Measurements from ENCODE around the gene CREG2. TPM values are rescaled to one million over a fixed set of nuclear protein-coding genes. Genes with fewer than 3 reads are reported as not detected.

CREG2 gene
- total and polyA plus RNA-seq, 2 experiments from 2014 or later: 0.15 to 0.22 TPM

GRCh38 chr2:101331202-101331601 lies 56.1 kb downstream of the CREG2 start:
- H2AFZ ChIP-seq: no peak overlapping the region
- TF ChIP-seq EZH2 (IDR thresholded peaks at IDR 0.05; ENCODE audit: insufficient read depth, poor library complexity, severe bottlenecking) (no peak), EZH2phosphoT487 (IDR thresholded peaks at IDR 0.05; ENCODE audit: insufficient read depth, low read depth) (no peak)
- WGBS, 2 experiments (ENCODE audit: low coverage in 1 of 2, low lambda C conversion rate in 2 of 2, missing lambda C conversion rate in 2 of 2): 61 to 67% methylated on average over 2 of the region's 2 CpGs
- no peaks in the 10 kb centered on the region for H3K79me2 ChIP-seq (ENCODE audit: insufficient read depth)
- no peaks in the 10 kb centered on the region for H3K36me3 ChIP-seq (ENCODE audit: low read depth)
- H4K20me1 ChIP-seq (ENCODE audit: insufficient read depth): no peaks in the 10 kb centered on the region
- no peak overlapping the region for H3K4me2 ChIP-seq (ENCODE audit: unreplicated experiment)
- no peak overlapping the region for H3K27ac ChIP-seq
- no peaks in the 10 kb centered on the region for H3K27me3 ChIP-seq (replicated peaks; ENCODE audit: insufficient read depth)
- H3K4me3 ChIP-seq: no peak overlapping the region
- peaks cover 6% of the 10 kb centered on the region; the same call in 1 of the 2 replicates for H3K4me1 ChIP-seq (ENCODE audit: insufficient read depth)
- peaks cover 7% of the 10 kb centered on the region for H3F3A ChIP-seq (ENCODE audit: insufficient read depth)
- no peaks in the 10 kb centered on the region for H3K9me3 ChIP-seq (ENCODE audit: low read depth)
- no peaks in the 10 kb centered on the region for H3K9me2 ChIP-seq (ENCODE audit: insufficient read depth)
- in situ Hi-C loops (cut with MboI): no loop called here
- H3K9ac ChIP-seq: no peak overlapping the region
- no peak for DNase-seq

- Histone ChIP-seq H3K27me3 (replicated peaks; ENCODE audit: insufficient read depth) (no peaks in the 10 kb centered on the region), H3K4me2 (ENCODE audit: unreplicated experiment) (no peak overlapping the region), H3K36me3 (ENCODE audit: low read depth) (no peaks in the 10 kb centered on the region), H4K20me1 (ENCODE audit: insufficient read depth) (no peaks in the 10 kb centered on the region), H2AFZ (no peak overlapping the region), H3K9ac (no peak overlapping the region), H3K4me3 (no peak overlapping the region), H3K27ac (no peak overlapping the region), H3K4me1 (ENCODE audit: insufficient read depth) (peaks cover 6% of the 10 kb centered on the region; the same call in 1 of the 2 replicates), H3F3A (ENCODE audit: insufficient read depth) (peaks cover 7% of the 10 kb centered on the region), H3K9me3 (ENCODE audit: low read depth) (no peaks in the 10 kb centered on the region), H3K79me2 (ENCODE audit: insufficient read depth) (no peaks in the 10 kb centered on the region), H3K9me2 (ENCODE audit: insufficient read depth) (no peaks in the 10 kb centered on the region)
- WGBS, 2 experiments (ENCODE audit: low coverage in 1 of 2, low lambda C conversion rate in 2 of 2, missing lambda C conversion rate in 2 of 2): 93 to 94% methylated on average over 12 of the region's 12 CpGs
- in situ Hi-C loops (cut with MboI): no loop called here
- DNase-seq: no peak
- TF ChIP-seq EZH2phosphoT487 (IDR thresholded peaks at IDR 0.05; ENCODE audit: insufficient read depth, low read depth) (no peak), EZH2 (IDR thresholded peaks at IDR 0.05; ENCODE audit: insufficient read depth, poor library complexity, severe bottlenecking) (no peak)
Measured at GRCh38 chr2:101330253-101330933, 56.9 kb downstream of the CREG2 start.

- no peak overlapping the region for H3K27ac ChIP-seq
- 79 to 89% methylated on average over 4 of the region's 4 CpGs for WGBS, 2 experiments (ENCODE audit: low coverage in 1 of 2, low lambda C conversion rate in 2 of 2, missing lambda C conversion rate in 2 of 2)
Measured at GRCh38 chr2:101329026-101329425, 58.3 kb downstream of the CREG2 start.

GRCh38 chr2:101328474-101329007 lies 58.8 kb downstream of the CREG2 start:
- Histone ChIP-seq H3K27me3 (replicated peaks; ENCODE audit: insufficient read depth) (no peaks in the 10 kb centered on the region), H3K79me2 (ENCODE audit: insufficient read depth) (no peaks in the 10 kb centered on the region), H3K4me1 (ENCODE audit: insufficient read depth) (peaks cover 6% of the 10 kb centered on the region; the same call in 1 of the 2 replicates), H3K9me3 (ENCODE audit: low read depth) (no peaks in the 10 kb centered on the region), H3K9ac (no peak overlapping the region), H3K4me3 (no peak overlapping the region), H3F3A (ENCODE audit: insufficient read depth) (peaks cover 7% of the 10 kb centered on the region), H3K36me3 (ENCODE audit: low read depth) (no peaks in the 10 kb centered on the region), H3K4me2 (ENCODE audit: unreplicated experiment) (no peak overlapping the region), H4K20me1 (ENCODE audit: insufficient read depth) (no peaks in the 10 kb centered on the region), H2AFZ (peak overlapping the region; percentile 85), H3K9me2 (ENCODE audit: insufficient read depth) (no peaks in the 10 kb centered on the region), H3K27ac (no peak overlapping the region)
- TF ChIP-seq EZH2phosphoT487 (IDR thresholded peaks at IDR 0.05; ENCODE audit: insufficient read depth, low read depth) (no peak), EZH2 (IDR thresholded peaks at IDR 0.05; ENCODE audit: insufficient read depth, poor library complexity, severe bottlenecking) (no peak)
- 5 to 6% methylated on average over 3 of the region's 3 CpGs for WGBS, 2 experiments (ENCODE audit: low coverage in 1 of 2, low lambda C conversion rate in 2 of 2, missing lambda C conversion rate in 2 of 2)
- DNase-seq: peak; percentile 55
- in situ Hi-C loops (cut with MboI): no loop called here

More at GRCh38 chr2:101329026-101329425, 58.3 kb downstream of the CREG2 start:
- in situ Hi-C loops (cut with MboI): no loop called here
- Histone ChIP-seq H4K20me1 (ENCODE audit: insufficient read depth) (no peaks in the 10 kb centered on the region), H3K9me2 (ENCODE audit: insufficient read depth) (no peaks in the 10 kb centered on the region), H3F3A (ENCODE audit: insufficient read depth) (peaks cover 7% of the 10 kb centered on the region), H3K27me3 (replicated peaks; ENCODE audit: insufficient read depth) (no peaks in the 10 kb centered on the region), H3K4me1 (ENCODE audit: insufficient read depth) (peaks cover 6% of the 10 kb centered on the region; the same call in 1 of the 2 replicates), H3K4me2 (ENCODE audit: unreplicated experiment) (no peak overlapping the region), H3K79me2 (ENCODE audit: insufficient read depth) (no peaks in the 10 kb centered on the region), H3K36me3 (ENCODE audit: low read depth) (no peaks in the 10 kb centered on the region), H3K9ac (no peak overlapping the region), H3K9me3 (ENCODE audit: low read depth) (no peaks in the 10 kb centered on the region), H2AFZ (peak overlapping the region; percentile 85), H3K4me3 (no peak overlapping the region)
- DNase-seq: peak; percentile 24
- TF ChIP-seq EZH2 (IDR thresholded peaks at IDR 0.05; ENCODE audit: insufficient read depth, poor library complexity, severe bottlenecking): no peak
- TF ChIP-seq EZH2phosphoT487 (IDR thresholded peaks at IDR 0.05; ENCODE audit: insufficient read depth, low read depth): no peak

All from GM23248 (cell line).